Stimulated activated CD8-positive, alpha-beta memory T cell treated with anti-CD3 and anti-CD28 coated beads, Interleukin-15, amount 100 ng/mL, for 24 hours (primary cell): ENCODE results near the gene SDR9C7.

Experiments
- DNase-seq: peaks from one replicate; pipeline ENCODE4 v3.0.0-alpha.2; 2020; ENCODE audit warnings: low read depth

The SDR9C7 gene

GRCh38 chr12:56877195-56878009 lies 56.8 kb downstream of the SDR9C7 start:
- no peak for DNase-seq

GRCh38 chr12:56874821-56875220 lies 59.4 kb downstream of the SDR9C7 start:
- no peak for DNase-seq

GRCh38 chr12:56873382-56873781 lies 60.8 kb downstream of the SDR9C7 start:
- no peak for DNase-seq
